HG03354 (cell line): ENCODE results near the gene SEPTIN14.
"Not testable (repeated sequence)": the region's sequence is repeated elsewhere in the genome, so short reads cannot be mapped to it uniquely, and the experiment has no call there.

Experiments used
- ATAC-seq: cut with Tn5 transposase; IDR thresholded peaks from one replicate; pipeline ENCODE4 v1.9.1; 2021; ENCODE audit warnings: mild to moderate bottlenecking; ENCODE audit not compliant: unreplicated experiment, poor library complexity, severe bottlenecking

The SEPTIN14 gene

DNA sequence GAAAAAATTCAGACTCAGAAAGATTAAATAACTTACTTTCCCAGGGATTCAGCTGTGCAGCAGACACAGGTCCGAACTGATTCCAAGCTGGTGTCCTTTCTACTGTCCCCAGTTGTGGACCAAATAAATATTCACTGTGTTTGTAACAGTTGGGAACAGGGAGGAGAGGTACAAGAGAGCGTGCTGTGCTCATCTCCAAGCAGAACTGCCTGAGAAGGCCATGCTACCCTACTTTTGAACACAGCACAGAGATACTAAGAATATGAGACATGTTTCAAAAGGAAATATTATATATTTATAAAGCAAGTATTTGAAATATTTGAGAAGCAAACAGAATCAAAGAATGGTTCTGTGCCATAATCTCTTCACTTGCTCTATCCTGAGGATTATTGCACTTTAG, at the start of gene SEPTIN14:
Gene SEPTIN14 (minus strand): TSS at position 101 of the 400 bp plus-strand sequence. CDS start 756 bp downstream, outside the sequence.
- ATAC-seq = not testable (repeated sequence)

DNA sequence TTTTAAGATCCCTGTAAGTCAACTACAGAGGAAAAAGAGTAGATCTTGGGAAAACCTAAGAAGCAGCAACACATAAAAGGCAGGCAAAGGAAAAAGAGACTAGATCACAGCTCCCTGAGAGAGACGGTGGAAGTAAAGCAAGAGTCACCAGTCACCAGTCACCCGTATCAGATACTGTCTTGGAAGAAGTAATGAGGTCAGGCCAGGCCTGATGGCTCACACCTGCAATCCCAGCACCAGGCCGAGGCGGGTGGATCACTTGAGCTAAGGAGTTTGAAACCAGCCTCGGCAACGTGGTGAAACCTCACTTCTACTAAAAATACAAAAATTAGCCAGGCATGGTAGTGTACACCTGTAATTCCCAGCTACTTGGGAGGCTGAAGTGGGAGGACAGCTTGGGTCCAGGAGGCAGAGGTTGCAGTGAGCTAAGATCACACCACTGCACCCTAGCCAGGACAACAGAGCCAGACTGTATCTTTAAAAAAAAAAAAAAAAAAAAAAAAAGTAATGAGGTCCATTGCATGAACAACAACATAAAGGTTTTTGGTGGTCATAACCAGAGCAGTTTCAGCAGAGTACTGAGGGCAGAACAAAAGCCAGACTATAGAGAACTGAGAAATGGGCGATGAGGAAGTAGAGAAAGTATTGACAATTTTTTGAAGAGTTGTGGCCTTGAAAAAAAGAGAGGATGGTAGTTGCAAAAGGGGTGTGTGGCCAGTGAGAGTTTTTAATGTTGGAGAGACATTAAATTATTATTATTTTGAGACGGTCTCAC, 41.6 kb upstream of the SEPTIN14 start:
- peak; percentile 96 for ATAC-seq

DNA sequence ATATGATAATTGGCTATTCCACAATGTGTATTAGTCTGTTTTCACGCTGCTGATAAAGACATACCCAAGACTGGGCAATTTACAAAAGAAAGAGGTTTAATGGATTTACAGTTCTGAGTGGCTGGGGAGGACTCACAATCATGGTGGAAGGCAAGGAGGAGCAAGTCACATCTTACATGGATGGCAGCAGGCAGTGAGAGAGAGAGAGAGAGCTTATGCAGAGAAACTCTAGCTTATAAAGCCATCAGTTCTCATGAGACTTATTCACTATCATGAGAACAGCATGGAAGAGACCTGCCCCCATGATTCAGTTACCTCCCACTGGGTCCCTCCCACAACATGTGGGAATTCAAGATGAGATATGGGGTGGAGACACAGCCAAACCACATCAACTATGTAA, 38.5 kb upstream of the SEPTIN14 start:
- not testable (repeated sequence) for ATAC-seq

DNA sequence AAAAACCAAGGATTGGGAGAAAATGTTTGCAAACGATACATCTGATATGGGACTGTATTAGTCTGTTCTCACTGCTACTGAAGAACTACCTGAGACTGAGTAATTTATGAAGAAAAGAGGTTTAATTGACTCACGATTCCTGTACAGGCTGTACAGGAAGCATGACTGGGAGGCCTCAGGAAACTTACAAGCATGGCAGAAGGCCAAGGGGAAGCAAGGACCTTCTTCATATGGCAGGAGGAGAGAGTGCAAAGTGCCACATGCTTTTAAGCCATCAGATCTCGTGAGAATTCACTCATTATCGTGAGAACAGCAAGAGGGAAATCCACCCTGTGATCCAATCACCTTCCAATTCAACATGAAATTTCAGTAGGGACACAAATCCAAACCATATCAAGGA, 35.7 kb upstream of the SEPTIN14 start:
- ATAC-seq = no peak

DNA sequence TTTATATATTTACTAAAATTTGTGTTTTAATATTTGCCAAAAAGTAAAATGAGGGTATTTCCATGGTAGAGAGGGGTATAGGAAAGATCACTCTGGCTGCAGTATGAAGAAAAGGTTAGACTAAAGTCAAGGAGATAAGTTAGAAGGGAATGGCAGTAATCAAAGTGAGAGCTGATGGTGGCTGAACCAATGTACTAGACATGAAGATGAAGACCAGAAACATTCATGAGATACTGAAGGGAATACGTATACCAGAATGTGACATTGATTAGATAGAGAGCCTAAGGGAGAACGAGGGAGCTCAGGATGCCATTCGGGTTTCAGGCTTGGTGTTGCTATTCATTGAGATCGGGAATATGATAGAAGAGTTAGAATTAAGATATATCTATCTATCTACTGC, 32.5 kb upstream of the SEPTIN14 start:
- no peak for ATAC-seq

DNA sequence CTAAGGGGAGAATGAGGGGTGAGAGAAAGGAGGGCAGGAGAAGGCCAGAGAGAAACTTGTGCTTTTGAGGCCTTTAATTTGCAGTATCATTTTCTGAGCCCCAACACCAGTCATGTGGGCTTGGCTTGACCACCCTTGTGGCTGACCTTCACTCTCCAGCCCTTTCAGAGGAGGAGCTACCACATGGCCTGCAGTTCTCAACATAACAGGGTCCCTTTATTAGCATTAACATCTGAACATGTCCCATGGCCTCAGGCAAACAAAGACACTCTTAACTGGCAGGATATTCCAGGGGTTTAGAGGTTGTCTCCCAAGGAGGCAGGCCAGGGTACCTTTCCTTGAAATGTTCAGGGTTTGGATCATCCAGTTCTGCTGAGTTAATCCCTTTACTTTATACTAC, 31.4 kb upstream of the SEPTIN14 start:
- ATAC-seq = no peak

DNA sequence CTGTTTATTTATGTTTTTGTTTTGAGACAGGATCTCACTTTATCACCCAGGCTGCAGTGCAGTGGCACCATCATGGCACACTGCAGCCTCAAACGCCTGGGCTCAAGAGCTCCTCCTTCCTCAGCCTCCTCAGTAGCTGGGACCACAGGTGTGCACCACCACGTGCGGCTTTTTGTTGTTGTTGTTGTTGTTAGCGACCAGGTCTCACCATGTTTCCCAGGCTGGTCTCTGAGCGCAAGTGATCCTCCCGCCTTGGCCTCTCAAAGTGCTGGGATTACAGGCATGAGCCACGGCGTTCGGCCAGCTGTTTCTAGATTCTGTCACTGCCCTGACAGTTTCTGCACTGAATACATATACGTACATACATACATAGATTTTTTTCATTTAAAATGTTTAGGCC, 25.8 kb upstream of the SEPTIN14 start:
- not testable (repeated sequence) for ATAC-seq

DNA sequence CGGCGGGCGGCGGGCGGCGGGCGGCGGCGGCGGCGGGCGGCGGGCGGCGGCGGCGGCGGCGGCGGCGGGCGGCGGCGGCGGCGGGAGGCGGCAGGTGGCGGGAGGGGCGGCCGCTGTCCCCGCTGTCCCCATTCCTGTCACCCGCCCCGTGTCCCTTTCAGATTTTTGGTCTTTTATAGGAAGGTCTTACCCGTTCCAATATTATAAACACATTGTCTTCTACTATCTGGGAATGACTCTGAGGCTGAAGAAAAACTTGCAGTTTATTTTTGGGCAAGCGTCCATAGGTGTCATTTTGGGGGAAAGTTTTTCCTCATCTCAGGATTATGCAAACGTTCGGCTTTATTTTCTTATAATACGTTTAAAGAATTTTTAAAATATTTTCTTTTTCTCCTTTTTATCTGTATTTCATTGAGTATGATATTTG, 25.3 kb upstream of the SEPTIN14 start:
- no peak for ATAC-seq

DNA sequence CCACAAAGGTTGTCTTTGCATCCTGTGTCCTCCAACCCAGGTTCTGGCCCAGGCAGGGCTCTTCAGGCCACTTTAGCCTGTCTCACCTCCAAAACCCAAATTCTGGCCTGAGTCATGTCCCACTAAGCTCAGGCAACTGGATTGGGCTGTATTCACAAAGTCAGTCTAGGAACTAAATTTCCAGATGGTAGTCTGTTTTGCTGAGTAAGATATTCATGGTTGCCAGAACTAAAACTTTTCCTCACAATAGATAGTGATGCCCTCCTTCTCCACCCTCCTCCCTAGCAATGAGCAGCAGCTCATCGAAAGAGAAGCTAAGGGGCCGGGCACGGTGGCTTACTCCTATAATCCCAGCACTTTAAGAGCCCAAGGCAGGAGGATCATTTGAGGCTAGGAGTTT, 21.8 kb upstream of the SEPTIN14 start:
- ATAC-seq = no peak

DNA sequence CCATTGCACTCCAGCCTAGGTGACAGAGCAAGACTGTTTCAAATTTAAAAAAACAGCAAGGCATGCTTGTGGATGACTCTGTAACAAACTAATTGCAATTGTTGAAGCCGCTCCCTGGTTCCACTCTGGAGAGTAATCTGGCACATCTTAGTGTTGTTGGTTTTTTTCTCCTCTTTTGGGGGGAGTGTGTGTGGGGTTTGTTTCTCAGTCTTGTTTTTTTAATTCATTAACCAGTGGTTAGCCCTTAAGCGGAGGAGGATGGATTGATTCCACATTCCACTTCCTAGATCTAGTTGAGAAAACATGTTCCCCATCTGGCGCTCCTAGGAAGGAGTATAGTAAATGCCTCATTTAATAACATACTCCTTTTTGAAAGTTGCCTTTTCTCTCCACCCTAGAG, 16.1 kb upstream of the SEPTIN14 start:
- ATAC-seq = no peak

DNA sequence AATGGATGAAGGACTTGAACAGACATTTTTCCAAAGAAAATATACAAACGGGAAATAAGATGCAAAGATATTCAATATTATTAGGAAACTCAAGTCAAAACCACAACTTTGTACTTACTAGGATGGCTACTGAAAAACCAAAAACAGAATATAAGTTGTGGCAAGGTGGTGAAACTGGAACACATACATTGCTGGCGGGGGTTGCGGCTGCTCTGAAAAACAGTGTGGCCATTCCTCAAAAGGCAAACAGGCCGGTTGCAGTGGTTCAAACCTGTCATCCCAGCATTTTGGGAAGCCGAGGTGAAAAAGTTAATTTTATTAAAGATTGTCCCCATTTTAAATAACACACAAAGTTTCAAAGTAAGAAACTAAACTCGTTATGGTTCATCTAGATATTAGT, 14.8 kb upstream of the SEPTIN14 start:
- no peak for ATAC-seq

DNA sequence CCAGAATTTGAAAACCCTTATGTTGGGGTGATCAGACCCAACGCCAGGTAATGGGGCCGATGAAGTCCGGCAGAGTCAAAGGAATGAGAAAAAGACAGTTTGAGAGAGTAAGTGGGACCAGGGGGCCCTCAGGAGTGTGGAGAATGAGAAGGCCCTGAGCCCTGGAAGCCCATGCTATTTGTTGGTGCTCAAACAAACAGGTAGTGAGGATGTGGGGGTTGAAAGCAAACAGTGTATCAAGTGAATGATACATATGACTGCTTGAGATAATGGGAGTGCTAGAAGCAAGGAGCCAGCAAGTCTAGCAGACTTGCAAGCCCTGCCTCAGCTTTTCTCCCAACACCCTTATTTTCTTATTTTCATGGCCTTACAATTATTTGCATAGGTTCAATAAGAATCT, 11.2 kb upstream of the SEPTIN14 start:
- no peak for ATAC-seq

DNA sequence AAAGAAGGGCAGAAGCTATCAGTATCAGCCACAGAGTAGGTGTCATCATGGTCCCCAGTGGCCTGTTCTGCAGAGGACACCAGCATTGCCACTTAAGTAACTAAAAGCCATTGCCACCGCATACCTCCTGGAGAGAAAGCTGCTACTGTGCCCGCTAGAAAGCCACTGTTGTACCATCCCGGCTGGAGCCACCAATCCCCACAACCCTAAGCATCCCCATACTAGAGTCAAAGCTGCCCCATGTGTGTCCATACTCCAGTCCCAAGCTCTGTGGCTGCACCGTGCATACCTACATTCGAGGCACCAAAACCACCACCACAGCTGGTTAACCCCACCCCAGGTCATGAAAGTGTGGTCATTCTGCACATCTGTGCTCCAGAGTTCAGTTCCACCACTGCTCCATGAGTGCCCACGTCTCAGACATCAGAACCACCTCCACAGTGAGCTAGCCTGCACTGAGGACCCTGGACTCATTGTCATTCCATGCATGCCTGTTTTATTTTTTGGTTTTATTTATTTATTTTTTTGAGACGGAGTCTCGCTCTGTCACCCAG, 9.5 kb upstream of the SEPTIN14 start:
- ATAC-seq = no peak

DNA sequence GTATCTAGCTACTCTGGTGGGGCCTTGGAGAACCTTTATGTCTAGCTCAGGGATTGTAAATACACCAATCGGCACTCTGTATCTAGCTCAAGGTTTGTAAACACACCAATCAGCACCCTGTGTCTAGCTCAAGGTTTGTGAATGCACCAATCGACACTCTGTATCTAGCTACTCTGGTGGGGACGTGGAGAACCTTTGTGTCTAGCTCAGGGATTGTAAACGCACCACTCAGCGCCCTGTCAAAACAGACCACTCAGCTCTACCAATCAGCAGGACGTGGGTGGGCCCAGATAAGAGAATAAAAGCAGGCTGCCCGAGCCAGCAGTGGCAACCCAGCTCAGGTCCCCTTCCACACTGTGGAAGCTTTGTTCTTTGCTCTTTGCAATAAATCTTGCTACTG, 6.4 kb upstream of the SEPTIN14 start:
- not testable (repeated sequence) for ATAC-seq

DNA sequence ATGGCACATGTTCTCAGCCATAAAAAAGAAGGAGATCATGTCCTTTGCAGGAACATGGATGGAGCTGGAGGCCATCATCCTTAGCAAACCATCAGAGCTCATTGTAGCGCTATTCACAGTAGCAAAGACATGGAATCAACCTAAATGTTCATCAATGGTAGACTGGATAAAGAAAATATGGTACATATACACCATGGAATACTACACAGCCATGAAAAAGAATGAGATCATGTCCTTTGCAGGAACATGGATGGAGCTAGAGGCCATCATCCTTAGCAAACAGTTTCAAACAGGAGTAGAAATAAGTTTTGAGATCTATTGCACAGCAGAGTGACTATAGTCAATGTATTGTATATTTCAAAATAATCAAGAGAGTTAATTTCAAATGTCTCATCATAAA, 17.4 kb downstream of the SEPTIN14 start:
- not testable (repeated sequence) for ATAC-seq

DNA sequence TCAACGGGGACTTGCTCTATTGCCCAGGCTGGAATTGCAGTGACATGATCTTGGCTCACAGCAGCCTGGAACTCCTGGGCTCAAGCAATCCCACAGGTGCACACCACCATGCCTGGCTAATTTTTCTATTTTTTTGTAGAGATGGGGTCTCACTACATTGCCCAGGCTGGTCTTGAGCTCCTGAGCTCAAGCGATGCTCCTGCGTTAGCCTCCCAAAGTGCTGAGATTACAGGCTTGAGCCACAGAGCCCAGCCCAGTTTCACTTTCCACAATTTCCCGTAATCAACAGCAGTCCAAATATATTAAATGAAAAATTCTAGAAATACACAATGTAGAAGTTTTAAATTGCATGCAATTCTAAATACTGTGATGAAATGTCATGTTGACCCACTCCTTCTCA, 24.0 kb downstream of the SEPTIN14 start:
- ATAC-seq = no peak

DNA sequence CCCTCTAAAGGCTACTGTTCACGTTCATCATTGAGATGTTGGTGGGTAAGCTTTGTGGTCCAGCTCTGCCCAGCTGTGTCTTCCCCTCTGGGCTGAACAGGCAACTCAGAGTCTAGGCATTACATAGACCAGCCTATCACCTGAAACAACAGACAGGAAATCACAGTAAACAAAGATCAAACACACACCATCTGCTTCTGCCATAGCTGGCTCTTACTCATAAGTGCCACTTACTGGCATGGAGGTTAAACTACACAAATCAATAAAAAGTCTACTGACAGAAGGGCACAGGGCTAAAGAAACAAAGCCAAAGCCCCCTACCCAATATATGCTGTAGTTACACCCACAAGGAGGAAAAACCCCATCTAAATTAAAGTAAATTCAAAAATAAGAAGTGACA, 35.0 kb downstream of the SEPTIN14 start:
- no peak for ATAC-seq

DNA sequence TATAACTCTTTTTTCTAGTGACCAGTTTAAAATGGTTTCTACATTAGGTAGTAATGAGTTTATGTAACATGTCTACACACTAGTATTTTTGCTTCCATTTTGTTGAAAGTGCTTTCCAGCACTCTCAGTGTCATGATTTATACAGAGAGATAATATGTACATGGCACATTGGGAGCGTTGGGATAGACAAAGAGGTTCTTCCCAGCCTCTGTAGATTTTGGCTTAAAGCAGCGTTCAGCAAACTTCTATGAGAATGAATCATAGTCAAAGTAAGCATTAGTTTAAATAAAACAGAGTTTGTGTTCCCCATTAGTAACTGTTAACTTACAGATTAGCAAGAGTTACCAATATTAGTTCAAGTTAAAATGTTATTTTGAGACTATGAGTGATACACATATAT, 43.9 kb downstream of the SEPTIN14 start:
- no peak for ATAC-seq

DNA sequence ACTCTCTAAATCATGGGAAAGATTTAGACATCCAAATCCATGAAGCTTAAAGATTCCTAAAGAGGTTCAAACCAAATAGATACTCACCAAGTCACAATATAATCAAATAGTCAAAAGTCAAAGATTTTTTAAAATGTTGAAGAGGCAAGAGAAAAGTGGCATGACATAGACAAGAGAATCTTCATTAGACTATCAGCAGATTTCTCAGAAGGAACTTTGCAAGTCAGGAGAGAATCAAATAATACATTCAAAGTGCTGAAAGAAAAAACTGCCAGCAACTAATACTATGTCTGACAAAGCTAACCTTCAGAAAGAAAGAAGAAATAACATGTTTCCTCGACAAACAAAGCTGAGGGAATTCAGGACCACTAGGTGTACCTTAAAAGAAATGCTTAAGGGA, 65.3 kb downstream of the SEPTIN14 start:
- ATAC-seq = not testable (repeated sequence)

DNA sequence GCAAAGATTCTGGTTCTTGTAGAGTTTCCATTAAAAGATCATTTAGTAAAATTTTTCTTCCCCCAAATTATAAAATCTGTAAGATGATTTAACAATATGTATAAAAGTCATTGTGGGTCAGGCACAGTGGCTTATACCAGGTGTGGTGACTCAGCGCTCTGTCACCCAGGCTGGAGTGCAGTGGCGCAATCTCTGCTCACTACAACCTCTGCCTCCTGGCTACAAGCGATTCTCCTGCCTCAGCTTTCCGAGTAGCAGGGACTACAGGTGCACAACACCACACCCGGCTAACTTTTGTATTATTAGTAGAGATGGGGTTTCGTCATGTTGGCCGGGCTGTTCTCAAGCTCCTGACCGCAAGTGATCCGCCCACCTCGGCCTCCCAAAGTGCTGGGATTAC, 68.0 kb downstream of the SEPTIN14 start:
- ATAC-seq = no peak

DNA sequence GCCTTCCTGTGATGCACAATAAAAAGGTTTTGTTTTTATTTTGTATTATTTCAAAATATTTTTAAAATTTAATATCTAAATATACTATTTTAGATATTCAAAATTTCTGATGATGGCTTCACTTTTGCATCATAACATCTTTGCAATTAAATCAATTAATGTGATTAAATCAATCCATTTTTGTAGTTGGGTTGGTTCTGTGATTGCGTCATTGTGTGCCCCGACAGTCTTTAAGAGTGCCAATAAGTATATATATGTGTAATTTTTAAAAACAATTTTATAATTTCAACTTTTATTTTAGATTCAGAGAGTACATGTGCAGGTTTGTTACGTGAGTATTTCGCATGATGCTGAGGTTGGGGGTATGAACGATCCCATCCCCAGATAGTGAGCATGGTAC, 70.5 kb downstream of the SEPTIN14 start:
- no peak for ATAC-seq

DNA sequence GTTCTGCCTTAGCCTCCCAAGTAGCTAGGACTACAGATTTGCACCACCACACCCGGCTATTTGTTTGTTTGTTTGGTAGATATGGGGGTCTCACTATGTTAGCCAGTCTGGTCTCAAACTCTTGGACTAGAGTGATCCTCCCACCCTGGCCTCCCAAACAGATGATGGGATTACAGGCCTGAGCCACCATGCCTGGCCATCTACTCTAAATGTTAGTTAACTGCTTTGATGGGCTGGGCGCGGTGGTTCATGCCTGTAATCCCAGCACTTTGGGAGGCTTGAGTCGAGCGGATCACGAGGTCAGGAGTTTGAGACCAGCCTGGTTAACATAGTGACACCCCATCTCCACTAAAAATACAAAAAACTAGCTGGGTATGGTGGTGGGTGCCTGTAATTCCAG, 74.8 kb downstream of the SEPTIN14 start:
- ATAC-seq = no peak
